ENCODE measurements around the gene GATA3. TPM values are rescaled to one million over a fixed set of nuclear protein-coding genes. Genes with fewer than 3 reads are reported as not detected.

GATA3 gene
- polyA plus RNA-seq, 1 experiment, result not detected

DNA sequence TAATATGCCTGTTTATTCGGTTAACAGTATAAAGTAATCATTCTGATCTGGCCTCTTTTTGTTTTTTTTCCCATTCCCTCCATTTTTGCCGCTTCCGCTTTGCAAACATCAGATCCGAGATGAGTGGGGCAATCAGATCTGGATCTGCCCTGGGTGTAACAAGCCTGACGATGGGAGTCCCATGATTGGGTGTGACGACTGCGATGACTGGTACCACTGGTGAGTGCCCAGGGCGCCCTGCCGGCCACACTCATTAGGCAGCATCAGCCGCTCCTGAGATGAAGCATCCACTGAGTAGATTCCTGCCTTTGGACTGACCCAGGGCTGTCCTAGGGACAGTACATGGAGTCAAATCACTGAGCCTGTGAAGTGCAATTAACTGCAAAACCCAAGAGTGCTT, 40.9 kb upstream of the GATA3 start:
- DNase-seq (ENCODE audit: low read depth, low spot score), result no peak
- CTCF ChIA-PET, result no interaction called here
- TF ChIP-seq, protein P1, sequence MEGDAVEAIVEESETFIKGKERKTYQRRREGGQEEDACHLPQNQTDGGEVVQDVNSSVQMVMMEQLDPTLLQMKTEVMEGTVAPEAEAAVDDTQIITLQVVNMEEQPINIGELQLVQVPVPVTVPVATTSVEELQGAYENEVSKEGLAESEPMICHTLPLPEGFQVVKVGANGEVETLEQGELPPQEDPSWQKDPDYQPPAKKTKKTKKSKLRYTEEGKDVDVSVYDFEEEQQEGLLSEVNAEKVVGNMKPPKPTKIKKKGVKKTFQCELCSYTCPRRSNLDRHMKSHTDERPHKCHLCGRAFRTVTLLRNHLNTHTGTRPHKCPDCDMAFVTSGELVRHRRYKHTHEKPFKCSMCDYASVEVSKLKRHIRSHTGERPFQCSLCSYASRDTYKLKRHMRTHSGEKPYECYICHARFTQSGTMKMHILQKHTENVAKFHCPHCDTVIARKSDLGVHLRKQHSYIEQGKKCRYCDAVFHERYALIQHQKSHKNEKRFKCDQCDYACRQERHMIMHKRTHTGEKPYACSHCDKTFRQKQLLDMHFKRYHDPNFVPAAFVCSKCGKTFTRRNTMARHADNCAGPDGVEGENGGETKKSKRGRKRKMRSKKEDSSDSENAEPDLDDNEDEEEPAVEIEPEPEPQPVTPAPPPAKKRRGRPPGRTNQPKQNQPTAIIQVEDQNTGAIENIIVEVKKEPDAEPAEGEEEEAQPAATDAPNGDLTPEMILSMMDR (IDR thresholded peaks at IDR 0.05; ENCODE audit: low read depth, low read length), result no peak
- H3K4me3 ChIP-seq (ENCODE audit: low read depth, low read length), result no peak overlapping the region
- no peaks in the 10 kb centered on the region for H3K27me3 ChIP-seq (ENCODE audit: control insufficient read depth, insufficient read depth, low read length)
- H3K9me3 ChIP-seq (ENCODE audit: control insufficient read depth, insufficient read depth, low read length), result no peaks in the 10 kb centered on the region; the same call in 1 of the 2 replicates
- no peak overlapping the region for H3K27ac ChIP-seq (ENCODE audit: low read depth, low read length)
- POLR2A ChIA-PET, result no interaction called here

DNA sequence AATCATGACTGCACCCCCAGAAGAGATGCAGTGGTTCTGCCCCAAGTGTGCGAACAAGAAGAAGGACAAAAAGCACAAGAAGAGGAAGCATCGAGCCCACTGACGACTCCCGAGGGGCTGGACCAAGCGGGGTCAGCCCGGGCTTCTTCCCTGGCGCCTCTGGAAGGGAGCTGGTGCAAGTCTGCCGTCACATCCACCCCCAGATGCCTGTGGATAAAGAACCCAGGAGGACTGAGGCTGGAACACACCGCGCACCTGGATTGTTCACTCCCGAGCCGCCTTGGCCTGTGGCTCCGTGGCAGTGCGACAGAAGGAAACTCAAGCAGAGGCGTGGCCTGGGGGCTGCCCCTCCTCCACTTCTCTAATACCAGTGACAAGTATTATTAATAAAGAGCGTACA, 39.8 kb upstream of the GATA3 start:
- POLR2A ChIA-PET, result no interaction called here

DNA sequence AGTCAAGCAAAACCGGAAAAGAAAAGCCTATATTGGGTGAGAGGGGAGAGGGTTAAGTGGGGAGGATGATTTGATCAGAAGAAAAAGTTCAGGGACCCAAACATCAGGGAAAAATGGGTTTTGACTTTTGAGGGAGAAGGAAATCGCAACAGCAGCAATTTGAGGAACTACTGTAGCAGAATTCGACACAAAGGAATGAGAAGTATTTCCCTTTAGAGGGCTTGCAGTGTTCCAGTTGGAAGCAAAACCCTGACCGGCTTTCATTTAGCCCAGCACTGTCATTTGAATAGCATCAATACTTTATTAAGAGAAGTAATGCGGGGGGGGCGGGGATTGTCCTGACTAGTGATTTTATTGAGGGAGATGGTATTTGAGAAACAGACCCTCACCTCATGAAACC, 37.2 kb upstream of the GATA3 start:
- TF ChIP-seq, protein P1 (IDR thresholded peaks at IDR 0.05; ENCODE audit: low read depth, low read length), result no peak
- Histone ChIP-seq H3K27ac (ENCODE audit: low read depth, low read length) (no peak overlapping the region), H3K4me3 (ENCODE audit: low read depth, low read length) (no peak overlapping the region), H3K9me3 (ENCODE audit: control insufficient read depth, insufficient read depth, low read length) (no peaks in the 10 kb centered on the region; the same call in 1 of the 2 replicates), H3K27me3 (ENCODE audit: control insufficient read depth, insufficient read depth, low read length) (no peaks in the 10 kb centered on the region)
- ChIA-PET CTCF (no interaction called here), POLR2A (interaction anchor here (0.7 kb wide), 1 partner anchor 55 kb away, joined by 3 read pairs; no protein-coding TSS in a partner anchor)
- DNase-seq (ENCODE audit: low read depth, low spot score), result no peak

More for the DNA sequence above, 39.8 kb upstream of the GATA3 start:
- Histone ChIP-seq H3K27ac (ENCODE audit: low read depth, low read length) (no peak overlapping the region), H3K4me3 (ENCODE audit: low read depth, low read length) (no peak overlapping the region), H3K27me3 (ENCODE audit: control insufficient read depth, insufficient read depth, low read length) (no peaks in the 10 kb centered on the region), H3K9me3 (ENCODE audit: control insufficient read depth, insufficient read depth, low read length) (no peaks in the 10 kb centered on the region; the same call in 1 of the 2 replicates)
- CTCF ChIA-PET, result no interaction called here
- no peak for DNase-seq (ENCODE audit: low read depth, low spot score)
- TF ChIP-seq, protein P1 (IDR thresholded peaks at IDR 0.05; ENCODE audit: low read depth, low read length), result no peak

DNA sequence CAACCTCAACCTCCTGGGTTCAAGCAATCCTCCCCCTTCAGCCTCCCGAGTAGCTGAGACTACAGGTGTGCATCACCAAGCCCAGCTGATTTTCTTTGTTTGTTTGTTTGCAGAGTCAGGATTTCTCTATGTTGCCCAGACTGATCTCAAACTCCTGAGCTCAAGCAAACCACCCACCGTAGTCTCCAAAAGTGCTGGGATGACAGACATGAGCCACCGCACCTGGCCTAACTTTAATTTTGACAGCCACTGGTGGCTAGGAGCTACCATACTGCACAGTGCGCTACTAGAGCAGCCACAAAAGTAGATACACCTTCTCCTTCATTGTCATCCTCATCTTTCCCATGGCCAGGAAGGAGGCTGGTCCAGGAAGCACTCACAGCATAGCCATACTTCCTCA, 31.2 kb upstream of the GATA3 start:
- ChIA-PET POLR2A (no interaction called here), CTCF (no interaction called here)
- TF ChIP-seq, protein P1 (IDR thresholded peaks at IDR 0.05; ENCODE audit: low read depth, low read length), result no peak
- Histone ChIP-seq H3K4me3 (ENCODE audit: low read depth, low read length) (no peak overlapping the region), H3K27me3 (ENCODE audit: control insufficient read depth, insufficient read depth, low read length) (peaks cover 2% of the 10 kb centered on the region), H3K9me3 (ENCODE audit: control insufficient read depth, insufficient read depth, low read length) (no peaks in the 10 kb centered on the region), H3K27ac (ENCODE audit: low read depth, low read length) (no peak overlapping the region)
- no peak for DNase-seq (ENCODE audit: low read depth, low spot score)

DNA sequence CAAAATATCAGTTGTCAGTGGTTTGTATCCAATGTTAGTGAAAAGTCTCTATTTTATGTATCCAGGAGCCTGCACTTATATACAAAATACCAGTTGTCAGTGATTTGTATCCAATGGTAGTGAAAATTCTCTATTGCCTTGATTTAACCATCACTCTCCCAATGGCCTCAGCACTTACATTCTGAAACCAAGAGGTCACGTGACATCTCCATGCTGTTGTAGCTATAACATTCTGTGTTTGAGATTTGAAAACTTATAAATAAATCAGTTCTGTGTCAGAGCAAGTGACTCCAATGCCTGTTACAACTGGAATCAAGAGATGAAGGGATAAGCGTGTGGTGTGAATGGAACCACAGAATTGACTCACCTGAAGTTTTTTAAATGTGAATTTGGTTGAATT, 30.6 kb upstream of the GATA3 start:
- Histone ChIP-seq H3K27me3 (ENCODE audit: control insufficient read depth, insufficient read depth, low read length) (peaks cover 2% of the 10 kb centered on the region), H3K27ac (ENCODE audit: low read depth, low read length) (no peak overlapping the region), H3K9me3 (ENCODE audit: control insufficient read depth, insufficient read depth, low read length) (no peaks in the 10 kb centered on the region), H3K4me3 (ENCODE audit: low read depth, low read length) (no peak overlapping the region)
- TF ChIP-seq, protein P1 (IDR thresholded peaks at IDR 0.05; ENCODE audit: low read depth, low read length), result no peak
- POLR2A ChIA-PET, result no interaction called here
- CTCF ChIA-PET, result no interaction called here
- no peak for DNase-seq (ENCODE audit: low read depth, low spot score)
